ENCODE measurements around the gene POC1A. TPM values are rescaled to one million over a fixed set of nuclear protein-coding genes. Genes with fewer than 3 reads are reported as not detected.
A peak's percentile ranks its signal among the peaks of the same experiment; 100 is the strongest.

POC1A gene
- total RNA-seq, 1 experiment from 2014 or later: 29.0 TPM

- no peak overlapping the region for H2BK15ac ChIP-seq (ENCODE audit: low read depth, low read length)
- Mint-ChIP-seq H3K4me3 (no peak overlapping the region), H3K9me3 (no peaks in the 10 kb centered on the region), H3K36me3 (ENCODE audit: insufficient read depth in 1 of 3, low read depth in 3 of 3) (peaks cover 0 to 12% (median 3%) of the 10 kb centered on the region in 3 experiments; a peak in 3 of 7 replicates), H3K4me1 (no peaks in the 10 kb centered on the region), H3K27me3 (ENCODE audit: low read depth) (no peaks in the 10 kb centered on the region), H3K27ac (peak overlapping the region in 2 of 3 experiments; percentile 22 to 82; a peak in 3 of 7 replicates)
- DNase-seq: no peak
- H3K4ac ChIP-seq (ENCODE audit: low read depth, low read length): no peak overlapping the region
- H2BK120ac ChIP-seq (ENCODE audit: low read depth, low read length, poor library complexity, severe bottlenecking): no peak overlapping the region
- H3K4me2 ChIP-seq (ENCODE audit: insufficient read depth, insufficient read length, low read length): no peak overlapping the region
- H3K79me1 ChIP-seq (ENCODE audit: insufficient read depth, low read depth, low read length, poor library complexity, severe bottlenecking): no peaks in the 10 kb centered on the region
- H3K23me2 ChIP-seq (ENCODE audit: insufficient read length, low read depth, low read length, poor library complexity, severe bottlenecking): no peaks in the 10 kb centered on the region
- no peak overlapping the region for H2BK12ac ChIP-seq (ENCODE audit: insufficient read length, low read depth, low read length)
- H3K9ac ChIP-seq (ENCODE audit: extremely low read depth, insufficient read length, low read length): no peak overlapping the region
- H2AFZ ChIP-seq (ENCODE audit: low read length): no peak overlapping the region
- H3K18ac ChIP-seq (ENCODE audit: insufficient read length, low read depth, low read length): no peak overlapping the region
- no peak overlapping the region for H2BK20ac ChIP-seq (ENCODE audit: low read depth, low read length, poor library complexity, severe bottlenecking)
- no peak for TF ChIP-seq CTCF (conservative IDR thresholded peaks at IDR 0.05)
- no peak overlapping the region for H2AK5ac ChIP-seq (ENCODE audit: insufficient read length, low read length)
- H3K56ac ChIP-seq (ENCODE audit: insufficient read length, low read depth, low read length): no peak overlapping the region
- no CpG with 5 or more reads among the region's 21 CpGs for WGBS (ENCODE audit: extremely low coverage, insufficient read length, low lambda C conversion rate)
- no peaks in the 10 kb centered on the region for H3K4me1 ChIP-seq (ENCODE audit: insufficient read depth, low read length)
- H3K27ac ChIP-seq (ENCODE audit: insufficient read length, low read depth, low read length): no peak overlapping the region
- H3K79me2 ChIP-seq (ENCODE audit: insufficient read depth, low read length): no peaks in the 10 kb centered on the region
- no peaks in the 10 kb centered on the region for H3K9me3 ChIP-seq (ENCODE audit: control insufficient read depth, low read depth, low read length)
- H3K23ac ChIP-seq (ENCODE audit: insufficient read length, low read depth, low read length): no peak overlapping the region
- H3T11ph ChIP-seq (ENCODE audit: low read length): no peak overlapping the region
- no peak overlapping the region for H2BK5ac ChIP-seq (ENCODE audit: insufficient read length, low read length)
- no peaks in the 10 kb centered on the region for H3K27me3 ChIP-seq (ENCODE audit: insufficient read depth, low read length)
- no peak overlapping the region for H4K5ac ChIP-seq (ENCODE audit: insufficient read length, low read depth, low read length)
- no peak overlapping the region for H4K8ac ChIP-seq (replicated peaks; ENCODE audit: insufficient read length, low read depth, low read length)
- no peak overlapping the region for H4K91ac ChIP-seq (ENCODE audit: insufficient read length, low read depth, low read length)
- H3K14ac ChIP-seq (ENCODE audit: insufficient read depth, low read length): no peak overlapping the region
- H4K20me1 ChIP-seq (ENCODE audit: control insufficient read depth, insufficient read depth, insufficient read length): no peaks in the 10 kb centered on the region
Observed at GRCh38 chr3:52080830-52081719, 73.1 kb downstream of the POC1A start.

All from H9 (cell line).